Prostate gland (tissue), 2 donors: ENCODE measurements around the gene PLPP1.

Experiments
- POLR2A ChIP-seq: fragments of 450-650 bp; IDR thresholded peaks from one replicate; pipeline ENCODE4 v1.6.1; 2016; ENCODE audit warnings: antibody characterized with exemption, mild to moderate bottlenecking
- POLR2AphosphoS5 ChIP-seq: sonication (generic); formaldehyde crosslinking; IDR thresholded peaks from one replicate; pipeline ENCODE4 v1.6.1; 2017; ENCODE audit warnings: antibody characterized with exemption
- TF ChIP-seq, protein P1 (sequence below), 4 experiments: fragments of 200-600 bp in 2 of 4; fragments of 450-650 bp in 2 of 4; sonication (generic) in 2 of 4; IDR thresholded peaks; 1 replicate in 3 of 4; 2 replicates in 1 of 4; pipeline ENCODE4 v1.5.1; 2016 to 2019; ENCODE audit warnings: antibody characterized with exemption in 4 of 4, mild to moderate bottlenecking in 2 of 4, moderate library complexity in 2 of 4

DNA sequence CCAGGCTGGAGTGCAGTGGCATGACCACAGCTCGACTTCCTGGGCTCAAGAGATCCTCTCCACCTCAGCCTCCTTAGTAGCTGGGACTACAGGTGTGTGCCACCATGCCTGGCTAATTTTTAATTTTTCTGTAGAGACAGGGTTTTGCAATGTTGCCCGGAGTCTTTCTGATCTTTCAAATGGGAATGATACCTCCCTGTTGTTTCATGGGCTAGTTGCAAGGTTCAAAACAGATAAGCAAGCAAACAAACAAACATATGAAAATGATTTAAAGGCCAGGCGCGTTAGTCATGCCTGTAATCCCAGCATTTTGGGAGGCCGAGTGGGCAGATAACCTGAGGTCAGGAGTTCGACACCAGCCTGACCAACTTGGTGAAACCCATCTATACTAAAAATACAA, 45.3 kb upstream of the PLPP1 start:
- TF ChIP-seq, protein P1, sequence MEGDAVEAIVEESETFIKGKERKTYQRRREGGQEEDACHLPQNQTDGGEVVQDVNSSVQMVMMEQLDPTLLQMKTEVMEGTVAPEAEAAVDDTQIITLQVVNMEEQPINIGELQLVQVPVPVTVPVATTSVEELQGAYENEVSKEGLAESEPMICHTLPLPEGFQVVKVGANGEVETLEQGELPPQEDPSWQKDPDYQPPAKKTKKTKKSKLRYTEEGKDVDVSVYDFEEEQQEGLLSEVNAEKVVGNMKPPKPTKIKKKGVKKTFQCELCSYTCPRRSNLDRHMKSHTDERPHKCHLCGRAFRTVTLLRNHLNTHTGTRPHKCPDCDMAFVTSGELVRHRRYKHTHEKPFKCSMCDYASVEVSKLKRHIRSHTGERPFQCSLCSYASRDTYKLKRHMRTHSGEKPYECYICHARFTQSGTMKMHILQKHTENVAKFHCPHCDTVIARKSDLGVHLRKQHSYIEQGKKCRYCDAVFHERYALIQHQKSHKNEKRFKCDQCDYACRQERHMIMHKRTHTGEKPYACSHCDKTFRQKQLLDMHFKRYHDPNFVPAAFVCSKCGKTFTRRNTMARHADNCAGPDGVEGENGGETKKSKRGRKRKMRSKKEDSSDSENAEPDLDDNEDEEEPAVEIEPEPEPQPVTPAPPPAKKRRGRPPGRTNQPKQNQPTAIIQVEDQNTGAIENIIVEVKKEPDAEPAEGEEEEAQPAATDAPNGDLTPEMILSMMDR (IDR thresholded peaks at IDR 0.05), result no peak
- TF ChIP-seq POLR2AphosphoS5 (no peak), POLR2A (no peak)
